Amniotic stem cell (primary cell): ENCODE data around the gene TM4SF20.
A peak's percentile ranks its signal among the peaks of the same experiment; 100 is the strongest.
"Not testable (repeated sequence)": the region's sequence is repeated elsewhere in the genome, so short reads cannot be mapped to it uniquely, and the experiment has no call there.

Source experiments
- DNase-seq: peaks from one replicate; lab custom pipeline; 2025; lab: John Stamatoyannopoulos, UW

TM4SF20 gene

GRCh38 chr2:227367427-227367795 is 11.7 kb downstream of the TM4SF20 start:
- DNase-seq, result no peak

GRCh38 chr2:227366769-227367426 is 12.2 kb downstream of the TM4SF20 start:
- DNase-seq, result no peak

- no peak for DNase-seq
Observed at GRCh38 chr2:227365833-227366232, 13.3 kb downstream of the TM4SF20 start.

GRCh38 chr2:227364585-227365263 is 14.4 kb downstream of the TM4SF20 start:
- DNase-seq, result not testable (repeated sequence)

GRCh38 chr2:227363756-227364155 is 15.3 kb downstream of the TM4SF20 start:
- no peak for DNase-seq

GRCh38 chr2:227360351-227360750 is 18.8 kb downstream of the TM4SF20 start:
- DNase-seq, result no peak

- no peak for DNase-seq
Observed at GRCh38 chr2:227351639-227352038, 27.5 kb downstream of the TM4SF20 start.

- DNase-seq, result no peak
Observed at GRCh38 chr2:227349989-227350612, 29.0 kb downstream of the TM4SF20 start.

- DNase-seq, result no peak
Observed at GRCh38 chr2:227348324-227348723, 30.8 kb downstream of the TM4SF20 start.

GRCh38 chr2:227347117-227347516 is 32.0 kb downstream of the TM4SF20 start:
- DNase-seq, result no peak

GRCh38 chr2:227344231-227344630 is 34.9 kb downstream of the TM4SF20 start:
- no peak for DNase-seq

GRCh38 chr2:227341553-227341952 is 37.6 kb downstream of the TM4SF20 start:
- no peak for DNase-seq

- DNase-seq, result no peak
Observed at GRCh38 chr2:227340106-227340505, 39.0 kb downstream of the TM4SF20 start.

- DNase-seq, result no peak
Observed at GRCh38 chr2:227339098-227339599, 40.0 kb downstream of the TM4SF20 start.

GRCh38 chr2:227337442-227337841 is 41.7 kb downstream of the TM4SF20 start:
- DNase-seq, result no peak

GRCh38 chr2:227335713-227336112 is 43.4 kb downstream of the TM4SF20 start:
- no peak for DNase-seq

GRCh38 chr2:227326783-227327182 is 52.3 kb downstream of the TM4SF20 start:
- DNase-seq, result no peak

GRCh38 chr2:227325839-227326195 is 53.3 kb downstream of the TM4SF20 start:
- DNase-seq, result peak; percentile 10

GRCh38 chr2:227324995-227325838 is 53.9 kb downstream of the TM4SF20 start, which contains the start of gene MFF:
TSS of gene MFF (plus strand) at chr2:227325251. CDS start at chr2:227330666, 5,415 bp downstream.
- DNase-seq, result peak; percentile 90

- DNase-seq, result no peak
Observed at GRCh38 chr2:227324642-227324994, 54.5 kb downstream of the TM4SF20 start.

GRCh38 chr2:227323818-227324217 is 55.3 kb downstream of the TM4SF20 start:
- DNase-seq, result no peak

- DNase-seq, result no peak
Observed at GRCh38 chr2:227322530-227323205, 56.4 kb downstream of the TM4SF20 start.
